Endothelial cell of umbilical vein (primary cell): ENCODE measurements around the gene OPRD1. TPM values are rescaled to one million over a fixed set of nuclear protein-coding genes. Genes with fewer than 3 reads are reported as not detected.
A peak's percentile ranks its signal among the peaks of the same experiment; 100 is the strongest.

Source experiments
- BruUV-seq: library from RNA; stranded (reverse); fragments of 400-500 nt; replicated peaks from 2 replicates; lab custom pipeline; 2021; lab: Mats Ljungman, UMichigan
- CTCF ChIA-PET: fragments of 300-600, 350-600 bp; sonication (Branson Sonifier 250); formaldehyde crosslinking; loops from one replicate; lab custom pipeline; 2021; ENCODE audit warnings: antibody characterized with exemption, inconsistent platforms; lab: Charles Lee
- POLR2A ChIA-PET: fragments of 300-600, 350-600 bp; sonication (Branson Sonifier 250); formaldehyde crosslinking; loops from one replicate; lab custom pipeline; 2021; ENCODE audit warnings: antibody characterized with exemption, inconsistent platforms; lab: Charles Lee
- DNase-seq: peaks from one replicate; pipeline ENCODE4 v3.0.0-alpha.2; 2011; ENCODE audit warnings: low read depth, low spot score
- FAIRE-seq: peaks from 2 replicates; lab custom pipeline; 2011; peaks lifted over from hg19 to GRCh38; lab: Jason Lieb, UNC
- H2AFZ ChIP-seq: 2 replicates; pipeline ENCODE4 v1.6.0; 2012; ENCODE audit warnings: low read depth, low read length, control low read depth, inconsistent platforms
- H3K27ac ChIP-seq: 2 replicates; pipeline ENCODE4 v1.5.1; 2011; ENCODE audit warnings: low read depth, mild to moderate bottlenecking, control low read depth, low read length, moderate library complexity; ENCODE audit not compliant: insufficient read depth
- H3K27me3 ChIP-seq, 2 experiments: 2 replicates each; pipeline versions ENCODE4 v1.6.0 to v1.6.1; 2011; ENCODE audit warnings: low read length in 2 of 2, mixed read lengths in 1 of 2; ENCODE audit not compliant: control insufficient read depth in 2 of 2, insufficient read depth in 2 of 2
- H3K36me3 ChIP-seq, 2 experiments: 2 replicates in 1 of 2; 3 replicates in 1 of 2; pipeline ENCODE4 v1.5.1; 2011; ENCODE audit warnings: low read length in 2 of 2, mild to moderate bottlenecking in 1 of 2, moderate library complexity in 1 of 2; ENCODE audit not compliant: control insufficient read depth in 2 of 2, insufficient read depth in 2 of 2; ENCODE audit errors: extremely low read depth in 1 of 2
- H3K4me1 ChIP-seq: 3 replicates; pipeline ENCODE4 v1.5.1; 2011; ENCODE audit warnings: mild to moderate bottlenecking, low read length; ENCODE audit not compliant: control insufficient read depth, insufficient read depth; ENCODE audit errors: extremely low read depth
- H3K4me2 ChIP-seq: 2 replicates; pipeline ENCODE4 v1.6.1; 2011; ENCODE audit warnings: low read length, control low read depth, mixed read lengths; ENCODE audit not compliant: insufficient read depth
- H3K4me3 ChIP-seq, 3 experiments: fragments of 200-600 bp in 1 of 3; sonication (generic), shearing (Covaris generic) in 1 of 3; replicated peaks in 1 of 3; 2 replicates each; pipeline ENCODE4 v1.5.1; 2011 to 2016; ENCODE audit warnings: control low read depth in 3 of 3, low read length in 3 of 3, mild to moderate bottlenecking in 2 of 3, inconsistent platforms in 1 of 3, low read depth in 1 of 3, moderate library complexity in 1 of 3; ENCODE audit not compliant: insufficient read depth in 1 of 3
- H3K79me2 ChIP-seq: 2 replicates; pipeline ENCODE4 v1.6.0; 2012; ENCODE audit warnings: low read length, inconsistent platforms; ENCODE audit not compliant: control insufficient read depth, insufficient read depth
- H3K9ac ChIP-seq: replicated peaks from 2 replicates; pipeline ENCODE3; 2011; ENCODE audit warnings: low read length, control low read depth; ENCODE audit not compliant: insufficient read depth; ENCODE audit errors: extremely low read depth
- H3K9me1 ChIP-seq: replicated peaks from 3 replicates; pipeline ENCODE4 v1.6.0; 2011; ENCODE audit warnings: mild to moderate bottlenecking, low read length; ENCODE audit not compliant: control insufficient read depth, insufficient read depth; ENCODE audit errors: extremely low read depth
- H3K9me3 ChIP-seq: replicated peaks from 2 replicates; pipeline ENCODE4 v1.5.1; 2012; ENCODE audit warnings: low read length, inconsistent platforms; ENCODE audit not compliant: control insufficient read depth, insufficient read depth
- H4K20me1 ChIP-seq: replicated peaks from 2 replicates; pipeline ENCODE3; 2011; ENCODE audit warnings: mild to moderate bottlenecking, low read length; ENCODE audit not compliant: control insufficient read depth, insufficient read depth; ENCODE audit errors: extremely low read depth
- GATA2 ChIP-seq: IDR thresholded peaks from 2 replicates; pipeline ENCODE4 v1.7.0; 2011; ENCODE audit warnings: low read depth, mild to moderate bottlenecking, moderate library complexity, mixed read lengths, low read length; ENCODE audit not compliant: insufficient read length, insufficient read depth
- POLR2AphosphoS5 ChIP-seq: IDR thresholded peaks from 2 replicates; pipeline ENCODE4 v1.6.1; 2012; ENCODE audit warnings: low read depth, mild to moderate bottlenecking, control low read depth, low read length, moderate library complexity; ENCODE audit not compliant: insufficient read depth
- dilution Hi-C: fragments of 300-500 bp; cut with MboI; formaldehyde crosslinking; loops from one replicate; pipeline ENCODE4 v1.15.0; 2019; ENCODE audit warnings: low sequenced_read_pairs; ENCODE audit not compliant: extremely low pct_ligation_motif_present
- intact Hi-C: fragments of 100-400 bp; cut with micrococcal nuclease; formaldehyde crosslinking; loops from one replicate; pipeline ENCODE4 v1.10.0; 2022
- polyA plus RNA-seq, 4 experiments: library from polyadenylated mRNA; depleted of rRNA in 3 of 4; stranded (reverse) in 3 of 4; unstranded in 1 of 4; fragments of >200 nt; gene quantifications; 2 replicates each; pipeline versions ENCODE4 v1.2.1 to v1.2.3, GENCODE V29; 2011 to 2012; ENCODE audit warnings: missing spikeins in 1 of 4
- total RNA-seq: library from RNA; stranded (reverse); gene quantifications from 2 replicates; pipeline ENCODE4 v1.2.3, GENCODE V29; 2021
- TF ChIP-seq, protein P1 (sequence below): IDR thresholded peaks from 2 replicates; pipeline ENCODE4 v1.6.1; 2011; ENCODE audit not compliant: insufficient read depth, insufficient read length

OPRD1 gene
- total and polyA plus RNA-seq, 2 donors (not counting 3 experiments of a cell fraction or from before 2014, with no cell fraction given), result not detected

DNA sequence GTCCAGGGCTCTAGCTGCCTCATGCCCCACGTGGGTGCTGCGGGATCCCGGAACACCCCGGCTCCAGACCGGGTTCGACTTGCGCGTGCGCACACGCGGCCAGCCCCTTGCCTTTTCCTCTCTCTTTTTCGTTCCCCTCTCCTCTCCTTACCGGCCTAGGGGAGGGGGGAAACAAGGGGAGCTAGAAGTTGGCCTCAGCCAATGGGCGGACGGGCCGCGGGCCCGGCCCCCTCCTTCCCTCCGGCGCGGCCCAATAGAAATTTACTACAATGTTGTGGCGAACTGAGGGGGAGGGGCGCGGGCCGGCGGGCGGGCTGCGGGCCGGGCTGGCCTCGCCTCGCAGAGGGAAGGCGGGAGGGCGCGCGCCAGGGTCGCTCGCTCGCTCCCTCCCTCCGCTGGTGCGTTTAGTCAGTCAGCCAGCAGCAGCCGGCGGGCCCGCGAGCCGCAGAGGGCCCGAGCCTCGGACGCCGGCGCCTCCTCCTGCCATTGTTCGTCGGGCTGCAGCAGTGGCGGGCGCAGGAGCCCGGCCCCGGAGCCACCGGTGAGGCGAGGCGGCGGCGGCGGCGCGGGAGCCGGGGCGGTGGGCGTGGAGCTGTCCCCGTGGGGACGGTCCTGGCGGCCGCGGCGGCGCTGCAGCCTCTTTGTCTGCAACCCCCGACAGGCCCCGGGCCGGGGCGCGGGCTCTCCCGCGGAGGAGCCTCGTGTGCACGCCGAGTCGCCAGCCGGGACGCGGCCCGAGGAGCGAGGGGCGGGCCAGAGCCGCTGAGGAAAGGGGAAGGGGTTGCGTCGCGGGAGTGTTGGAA, 102.5 kb downstream of the OPRD1 start, which contains the start of gene EPB41:
Gene EPB41 (plus strand): TSS at position 342 of the 803 bp plus-strand sequence. CDS start 72,869 bp downstream, outside the sequence.
- FAIRE-seq (peak; percentile 97), DNase-seq (peak; percentile 95)
- Histone ChIP-seq H3K27me3 (no peaks in the 10 kb centered on the region), H3K9ac (peak within 1 kb of the TSS; percentile 43), H3K79me2 (no peaks in the 10 kb centered on the region), H3K4me2 (peak within 1 kb of the TSS; percentile 77), H3K36me3 (no peaks in the 10 kb centered on the region), H3K9me3 (no peaks in the 10 kb centered on the region), H3K4me3 (peak within 1 kb of the TSS; percentile 39 to 54 (median 52)), H3K4me1 (peaks cover 10% of the 10 kb centered on the region), H3K9me1 (no peaks in the 10 kb centered on the region), H3K27ac (peak within 1 kb of the TSS; percentile 9), H4K20me1 (no peaks in the 10 kb centered on the region), H2AFZ (peak within 1 kb of the TSS; percentile 91)
- intact Hi-C loops, result loop anchor here (1.0 kb wide), 2 partner anchors 13 to 27 kb away; no protein-coding TSS in a partner anchor
- TF ChIP-seq, protein P1, sequence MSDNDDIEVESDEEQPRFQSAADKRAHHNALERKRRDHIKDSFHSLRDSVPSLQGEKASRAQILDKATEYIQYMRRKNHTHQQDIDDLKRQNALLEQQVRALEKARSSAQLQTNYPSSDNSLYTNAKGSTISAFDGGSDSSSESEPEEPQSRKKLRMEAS, result peak; percentile 52
- TF ChIP-seq POLR2AphosphoS5 (peak; percentile 50), GATA2 (no peak)
- dilution Hi-C loops, result no loop called here
- CTCF ChIA-PET, result interaction anchor here (0.6 to 4.2 kb wide), 11 partner anchors 11 to 288 kb away, joined by 3 to 27 read pairs (median 5); partner anchors contain the start of gene SRSF4
- BruUV-seq, result no TSS peak
- POLR2A ChIA-PET, result interaction anchor here (1.0 kb wide), 1 partner anchor 29 kb away, joined by 3 read pairs; no protein-coding TSS in a partner anchor
